Measurements from ENCODE around the gene AGAP9.
"Not testable (repeated sequence)": the region's sequence is repeated elsewhere in the genome, so short reads cannot be mapped to it uniquely, and the experiment has no call there.

Gene AGAP9

DNA sequence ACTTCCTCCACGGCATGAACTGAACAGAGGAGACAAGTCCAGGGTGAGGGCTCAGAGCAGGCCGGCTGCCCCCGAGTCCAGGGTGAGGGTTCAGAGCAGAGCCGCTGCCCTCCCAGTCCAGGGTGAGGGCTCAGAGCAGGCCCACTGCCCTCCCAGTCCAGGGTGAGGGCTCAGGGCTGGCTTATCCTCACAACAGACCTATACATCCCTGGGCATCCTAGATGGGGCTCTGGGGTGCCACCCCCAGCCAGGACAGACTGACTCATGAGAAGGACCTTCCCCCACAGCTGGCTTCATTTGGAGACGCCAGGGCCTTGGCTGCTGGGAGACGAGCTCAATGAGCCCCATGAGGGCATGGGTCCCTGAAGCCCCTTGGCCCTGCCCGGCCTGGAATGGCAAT, 33.8 kb downstream of the AGAP9 start:
- H3K36me3 ChIP-seq (ENCODE audit: control insufficient read depth, insufficient read depth, low read length); H3K27ac ChIP-seq (ENCODE audit: insufficient read depth, low read length, poor library complexity, severe bottlenecking); DNase-seq; H3K9me3 ChIP-seq (ENCODE audit: control insufficient read depth, low read length); H3K27me3 ChIP-seq (replicated peaks; ENCODE audit: control insufficient read depth, insufficient read depth, low read length, poor library complexity, severe bottlenecking); H3K4me3 ChIP-seq (ENCODE audit: insufficient read depth, low read depth, low read length, poor library complexity, severe bottlenecking); H3K4me1 ChIP-seq (ENCODE audit: control insufficient read depth, insufficient read depth, low read length, poor library complexity, severe bottlenecking): not testable (repeated sequence)

DNA sequence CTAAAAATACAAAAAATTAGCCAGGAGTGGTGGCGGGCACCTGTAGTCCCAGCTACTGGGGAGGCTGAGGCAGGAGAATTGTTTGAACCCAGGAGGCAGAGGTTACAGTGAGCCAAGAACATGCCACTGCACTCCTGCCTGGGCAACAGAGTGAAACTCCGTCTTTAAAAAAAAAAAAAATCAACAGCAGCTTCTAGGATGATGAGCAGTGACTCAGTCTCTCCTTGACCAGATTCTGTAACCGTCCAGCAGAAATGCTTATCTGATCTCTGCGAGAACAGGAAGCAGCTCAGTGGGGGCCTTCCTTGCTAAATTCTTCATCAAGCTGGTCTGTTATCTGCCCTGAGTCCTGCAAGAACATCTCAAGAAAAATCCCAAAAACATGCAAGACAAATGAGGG, 37.5 kb downstream of the AGAP9 start:
- H3K36me3 ChIP-seq (ENCODE audit: control insufficient read depth, insufficient read depth, low read length); H3K27me3 ChIP-seq (replicated peaks; ENCODE audit: control insufficient read depth, insufficient read depth, low read length, poor library complexity, severe bottlenecking); H3K4me3 ChIP-seq (ENCODE audit: insufficient read depth, low read depth, low read length, poor library complexity, severe bottlenecking); H3K4me1 ChIP-seq (ENCODE audit: control insufficient read depth, insufficient read depth, low read length, poor library complexity, severe bottlenecking); DNase-seq; H3K27ac ChIP-seq (ENCODE audit: insufficient read depth, low read length, poor library complexity, severe bottlenecking); H3K9me3 ChIP-seq (ENCODE audit: control insufficient read depth, low read length): not testable (repeated sequence)

DNA sequence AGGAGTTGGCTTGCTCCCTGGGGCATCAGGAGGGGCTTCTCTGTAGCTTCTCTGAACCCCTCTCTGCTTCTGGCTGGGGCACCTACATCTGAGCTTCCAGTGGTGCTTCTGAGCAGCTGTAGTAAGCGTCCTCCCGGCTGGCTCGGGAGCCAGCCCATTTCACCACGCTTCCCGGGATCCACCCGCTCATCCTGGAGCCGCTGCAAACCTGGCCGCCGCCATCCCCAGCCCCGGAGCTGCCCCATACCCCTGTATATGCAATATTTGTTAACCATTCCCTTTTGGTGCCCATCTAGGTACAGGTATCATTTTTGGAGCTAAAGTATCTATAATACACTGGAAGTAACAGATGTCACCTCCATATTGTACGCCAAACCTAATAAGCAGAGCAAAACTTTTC, 38.7 kb downstream of the AGAP9 start:
- not testable (repeated sequence) for DNase-seq; H3K4me1 ChIP-seq (ENCODE audit: control insufficient read depth, insufficient read depth, low read length, poor library complexity, severe bottlenecking); H3K4me3 ChIP-seq (ENCODE audit: insufficient read depth, low read depth, low read length, poor library complexity, severe bottlenecking); H3K27me3 ChIP-seq (replicated peaks; ENCODE audit: control insufficient read depth, insufficient read depth, low read length, poor library complexity, severe bottlenecking); H3K27ac ChIP-seq (ENCODE audit: insufficient read depth, low read length, poor library complexity, severe bottlenecking); H3K9me3 ChIP-seq (ENCODE audit: control insufficient read depth, low read length); H3K36me3 ChIP-seq (ENCODE audit: control insufficient read depth, insufficient read depth, low read length)

DNA sequence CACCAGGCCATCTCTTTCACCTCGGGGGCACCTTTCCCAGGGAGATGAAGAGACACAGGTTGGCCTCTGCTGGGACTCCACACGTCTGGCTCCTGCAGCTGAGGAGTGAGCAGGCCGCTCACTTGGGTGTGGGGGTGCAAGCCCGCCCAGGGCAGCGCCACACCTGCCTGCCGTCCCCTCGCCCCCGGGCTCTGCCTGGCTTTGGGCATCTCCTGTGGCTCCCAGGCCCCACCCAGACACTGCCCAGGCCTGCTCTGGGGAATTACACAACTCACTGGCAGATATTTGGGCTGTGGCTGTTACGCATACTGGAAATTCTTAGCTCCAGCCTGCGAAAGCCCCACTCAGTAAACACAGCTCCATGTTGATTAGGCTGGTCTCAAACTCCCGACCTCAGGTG, 39.5 kb downstream of the AGAP9 start, which contains the start of gene ANXA8:
Gene ANXA8, minus strand, starts transcription at position 193 of the 400 bp plus-strand sequence. Its CDS starts 182 bp downstream, at position 11.
- not testable (repeated sequence) for H3K4me1 ChIP-seq (ENCODE audit: control insufficient read depth, insufficient read depth, low read length, poor library complexity, severe bottlenecking); H3K36me3 ChIP-seq (ENCODE audit: control insufficient read depth, insufficient read depth, low read length); H3K4me3 ChIP-seq (ENCODE audit: insufficient read depth, low read depth, low read length, poor library complexity, severe bottlenecking); H3K9me3 ChIP-seq (ENCODE audit: control insufficient read depth, low read length); H3K27ac ChIP-seq (ENCODE audit: insufficient read depth, low read length, poor library complexity, severe bottlenecking); DNase-seq; H3K27me3 ChIP-seq (replicated peaks; ENCODE audit: control insufficient read depth, insufficient read depth, low read length, poor library complexity, severe bottlenecking)

DNA sequence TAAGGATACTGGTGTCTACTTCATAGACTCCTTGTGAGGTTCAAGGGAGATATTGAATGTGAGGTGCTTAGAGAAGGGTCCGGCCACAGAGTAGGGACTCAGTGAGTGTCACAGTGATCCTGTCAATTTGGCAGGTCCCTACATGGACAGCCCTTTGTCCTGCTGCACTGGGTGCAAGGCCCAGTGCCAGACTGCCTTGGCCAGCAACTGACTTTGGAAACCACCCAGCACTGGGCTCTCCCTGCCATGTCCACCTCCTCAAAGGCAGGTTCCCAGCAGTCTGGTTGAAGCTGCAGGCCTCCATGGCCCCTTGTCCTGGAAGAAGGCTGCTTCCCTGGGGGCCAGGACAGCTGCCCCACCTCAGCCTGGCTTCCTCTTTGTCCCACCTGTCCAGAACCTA, 41.1 kb downstream of the AGAP9 start:
- H3K9me3 ChIP-seq (ENCODE audit: control insufficient read depth, low read length); H3K4me1 ChIP-seq (ENCODE audit: control insufficient read depth, insufficient read depth, low read length, poor library complexity, severe bottlenecking); H3K36me3 ChIP-seq (ENCODE audit: control insufficient read depth, insufficient read depth, low read length); H3K4me3 ChIP-seq (ENCODE audit: insufficient read depth, low read depth, low read length, poor library complexity, severe bottlenecking); DNase-seq; H3K27ac ChIP-seq (ENCODE audit: insufficient read depth, low read length, poor library complexity, severe bottlenecking); H3K27me3 ChIP-seq (replicated peaks; ENCODE audit: control insufficient read depth, insufficient read depth, low read length, poor library complexity, severe bottlenecking): not testable (repeated sequence)

DNA sequence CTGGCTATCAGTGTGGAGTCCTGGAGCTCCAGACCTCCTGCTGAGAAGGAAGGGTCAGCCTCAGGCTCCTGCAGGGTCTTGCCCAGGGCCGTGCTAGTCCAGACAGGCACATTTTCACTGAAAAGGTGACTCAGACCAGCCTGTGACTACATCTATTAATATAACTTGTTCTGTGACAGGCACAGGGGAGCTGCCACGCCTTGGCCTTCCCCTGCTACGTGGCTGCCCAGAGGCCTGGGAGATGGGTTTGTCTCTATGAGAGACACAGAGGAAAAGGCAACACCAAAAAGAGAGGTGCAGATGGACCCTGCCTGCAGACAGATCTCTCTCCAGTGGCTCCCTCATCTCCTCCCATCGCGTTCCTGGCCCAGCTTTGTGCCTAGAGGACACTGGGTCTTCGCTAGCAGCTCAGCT, 41.7 kb downstream of the AGAP9 start:
- not testable (repeated sequence) for H3K9me3 ChIP-seq (ENCODE audit: control insufficient read depth, low read length); H3K36me3 ChIP-seq (ENCODE audit: control insufficient read depth, insufficient read depth, low read length); DNase-seq; H3K27me3 ChIP-seq (replicated peaks; ENCODE audit: control insufficient read depth, insufficient read depth, low read length, poor library complexity, severe bottlenecking); H3K4me3 ChIP-seq (ENCODE audit: insufficient read depth, low read depth, low read length, poor library complexity, severe bottlenecking); H3K4me1 ChIP-seq (ENCODE audit: control insufficient read depth, insufficient read depth, low read length, poor library complexity, severe bottlenecking); H3K27ac ChIP-seq (ENCODE audit: insufficient read depth, low read length, poor library complexity, severe bottlenecking)

DNA sequence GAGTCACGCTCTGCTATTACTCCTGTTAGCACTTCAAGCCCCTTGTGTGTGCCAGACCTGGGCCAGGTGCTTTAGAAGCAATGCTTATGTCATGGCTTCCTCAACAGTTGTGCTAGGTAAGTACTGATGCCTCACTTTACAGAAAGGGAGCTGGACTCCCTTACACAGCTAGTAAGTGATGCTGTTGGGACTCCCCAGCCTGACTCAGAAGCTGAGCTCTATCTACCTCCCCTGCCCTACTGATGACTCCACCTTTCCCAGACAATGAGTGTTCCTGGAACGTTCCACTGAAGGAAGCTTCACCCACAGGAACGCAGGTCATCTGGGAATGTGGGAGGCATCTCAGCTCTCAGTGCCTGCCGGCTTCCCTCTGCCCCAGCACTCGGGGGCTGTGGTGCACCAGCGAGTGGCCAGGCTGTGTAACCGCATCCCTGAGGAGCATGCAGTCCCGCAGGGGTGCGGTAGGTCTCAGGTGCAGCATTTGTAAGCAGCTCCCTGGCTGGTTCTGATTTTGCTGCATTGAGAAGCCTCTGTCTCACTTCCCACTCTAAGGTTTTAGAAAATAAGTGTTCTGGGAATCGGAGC, 42.2 kb downstream of the AGAP9 start:
- not testable (repeated sequence) for H3K27me3 ChIP-seq (replicated peaks; ENCODE audit: control insufficient read depth, insufficient read depth, low read length, poor library complexity, severe bottlenecking); H3K27ac ChIP-seq (ENCODE audit: insufficient read depth, low read length, poor library complexity, severe bottlenecking); DNase-seq; H3K36me3 ChIP-seq (ENCODE audit: control insufficient read depth, insufficient read depth, low read length); H3K4me3 ChIP-seq (ENCODE audit: insufficient read depth, low read depth, low read length, poor library complexity, severe bottlenecking); H3K4me1 ChIP-seq (ENCODE audit: control insufficient read depth, insufficient read depth, low read length, poor library complexity, severe bottlenecking); H3K9me3 ChIP-seq (ENCODE audit: control insufficient read depth, low read length)

DNA sequence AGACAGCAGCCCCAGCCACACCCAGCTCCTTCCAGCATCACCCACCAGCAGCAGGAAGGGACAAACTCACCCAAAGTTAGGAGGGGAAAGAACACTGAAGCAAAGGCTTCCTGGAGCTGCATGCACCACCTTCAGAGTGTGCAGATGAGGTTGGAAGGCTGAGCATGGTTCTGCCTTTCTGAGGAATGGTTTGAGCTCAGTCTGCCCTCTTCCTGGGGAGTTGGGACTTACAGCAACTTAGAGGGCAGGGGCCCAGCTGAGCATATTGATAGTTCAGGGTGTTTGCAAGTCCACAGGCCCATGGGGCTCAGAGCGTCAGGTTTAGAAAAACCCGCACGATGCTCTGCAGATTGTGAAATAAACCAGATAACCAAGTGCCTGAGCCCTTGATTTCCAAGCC, 43.3 kb downstream of the AGAP9 start:
- not testable (repeated sequence) for H3K4me3 ChIP-seq (ENCODE audit: insufficient read depth, low read depth, low read length, poor library complexity, severe bottlenecking); DNase-seq; H3K27ac ChIP-seq (ENCODE audit: insufficient read depth, low read length, poor library complexity, severe bottlenecking); H3K36me3 ChIP-seq (ENCODE audit: control insufficient read depth, insufficient read depth, low read length); H3K4me1 ChIP-seq (ENCODE audit: control insufficient read depth, insufficient read depth, low read length, poor library complexity, severe bottlenecking); H3K9me3 ChIP-seq (ENCODE audit: control insufficient read depth, low read length); H3K27me3 ChIP-seq (replicated peaks; ENCODE audit: control insufficient read depth, insufficient read depth, low read length, poor library complexity, severe bottlenecking)

DNA sequence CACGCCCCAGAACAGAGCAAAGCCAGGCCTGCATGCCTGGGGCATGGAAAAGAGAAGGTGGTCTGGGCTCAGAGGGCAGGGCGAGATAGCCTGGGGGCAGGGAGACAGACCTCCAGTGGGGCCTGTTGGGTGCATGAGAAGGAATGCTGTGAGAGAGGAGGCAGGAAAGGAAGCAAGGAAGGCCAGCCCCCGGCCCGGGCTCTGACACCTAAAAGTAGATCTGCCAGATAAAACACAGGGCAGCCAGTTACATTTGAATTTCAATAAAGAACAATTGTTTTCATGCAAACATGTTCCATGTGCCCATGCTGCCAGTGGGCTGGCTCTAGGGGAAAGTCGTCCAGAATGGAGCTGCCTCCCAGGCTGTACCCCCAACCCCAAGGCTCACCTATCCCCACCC, 45.3 kb downstream of the AGAP9 start:
- not testable (repeated sequence) for DNase-seq; H3K9me3 ChIP-seq (ENCODE audit: control insufficient read depth, low read length); H3K36me3 ChIP-seq (ENCODE audit: control insufficient read depth, insufficient read depth, low read length); H3K4me3 ChIP-seq (ENCODE audit: insufficient read depth, low read depth, low read length, poor library complexity, severe bottlenecking); H3K27me3 ChIP-seq (replicated peaks; ENCODE audit: control insufficient read depth, insufficient read depth, low read length, poor library complexity, severe bottlenecking); H3K27ac ChIP-seq (ENCODE audit: insufficient read depth, low read length, poor library complexity, severe bottlenecking); H3K4me1 ChIP-seq (ENCODE audit: control insufficient read depth, insufficient read depth, low read length, poor library complexity, severe bottlenecking)

DNA sequence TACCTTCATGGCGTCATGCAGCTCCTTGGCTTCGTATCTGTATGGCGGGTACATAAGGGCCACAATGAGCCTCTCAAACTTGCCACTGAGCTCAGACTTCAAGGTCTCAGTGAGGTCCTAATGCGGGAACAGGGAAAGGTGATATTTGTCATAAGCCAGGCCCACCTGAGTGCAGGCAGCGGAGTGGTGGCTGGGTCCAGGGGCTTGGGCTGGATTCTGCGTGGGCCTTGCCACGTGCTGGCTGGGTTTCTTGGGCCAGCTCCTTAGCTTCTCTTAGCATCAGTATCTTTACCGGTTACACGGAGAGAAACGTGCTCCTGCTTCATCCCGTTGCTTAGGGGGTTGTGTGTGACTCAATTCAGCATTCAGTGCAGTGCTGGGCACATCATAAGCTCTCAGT, 46.4 kb downstream of the AGAP9 start:
- not testable (repeated sequence) for H3K4me3 ChIP-seq (ENCODE audit: insufficient read depth, low read depth, low read length, poor library complexity, severe bottlenecking); H3K27ac ChIP-seq (ENCODE audit: insufficient read depth, low read length, poor library complexity, severe bottlenecking); H3K9me3 ChIP-seq (ENCODE audit: control insufficient read depth, low read length); H3K4me1 ChIP-seq (ENCODE audit: control insufficient read depth, insufficient read depth, low read length, poor library complexity, severe bottlenecking); DNase-seq; H3K36me3 ChIP-seq (ENCODE audit: control insufficient read depth, insufficient read depth, low read length); H3K27me3 ChIP-seq (replicated peaks; ENCODE audit: control insufficient read depth, insufficient read depth, low read length, poor library complexity, severe bottlenecking)

DNA sequence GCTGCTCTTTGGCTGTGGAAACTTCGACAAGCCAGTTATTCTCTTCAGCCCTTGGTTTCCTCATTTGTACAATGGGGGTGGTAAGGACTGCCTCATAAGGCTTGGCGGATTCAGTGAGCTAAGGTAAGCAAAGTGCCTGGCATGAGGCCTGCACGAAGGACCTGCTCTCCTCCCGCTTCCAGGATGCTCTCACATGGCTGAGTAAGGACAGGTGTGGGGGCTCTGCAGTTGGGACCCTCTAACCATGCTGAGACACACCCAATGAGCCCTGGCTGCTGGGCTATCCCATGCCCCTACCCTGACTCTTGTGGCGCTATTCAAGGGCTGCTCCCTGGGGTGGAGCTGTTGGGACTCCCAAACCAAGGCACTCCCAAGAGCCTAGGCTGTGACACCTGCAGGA, 48.3 kb downstream of the AGAP9 start:
- not testable (repeated sequence) for H3K36me3 ChIP-seq (ENCODE audit: control insufficient read depth, insufficient read depth, low read length); H3K27me3 ChIP-seq (replicated peaks; ENCODE audit: control insufficient read depth, insufficient read depth, low read length, poor library complexity, severe bottlenecking); H3K4me1 ChIP-seq (ENCODE audit: control insufficient read depth, insufficient read depth, low read length, poor library complexity, severe bottlenecking); DNase-seq; H3K9me3 ChIP-seq (ENCODE audit: control insufficient read depth, low read length); H3K27ac ChIP-seq (ENCODE audit: insufficient read depth, low read length, poor library complexity, severe bottlenecking); H3K4me3 ChIP-seq (ENCODE audit: insufficient read depth, low read depth, low read length, poor library complexity, severe bottlenecking)

All from effector memory CD4-positive, alpha-beta T cell (primary cell).